Fibroblast of peridontal ligament (primary cell): ENCODE results near the gene C1orf35.
"Not testable (repeated sequence)": the region's sequence is repeated elsewhere in the genome, so short reads cannot be mapped to it uniquely, and the experiment has no call there.

Experiments used
- DNase-seq: peaks from one replicate; pipeline ENCODE4 v3.0.0-alpha.2; 2010; ENCODE audit errors: extremely low read depth

C1orf35 gene

GRCh38 chr1:228142155-228142691 lies 39.1 kb upstream of the C1orf35 start:
- no peak for DNase-seq

GRCh38 chr1:228141226-228142044 lies 38.3 kb upstream of the C1orf35 start:
- DNase-seq: peak; percentile 63

- peak; percentile 5 for DNase-seq
Observed at GRCh38 chr1:228140724-228141225, 37.6 kb upstream of the C1orf35 start.

GRCh38 chr1:228139931-228140723 lies 37.0 kb upstream of the C1orf35 start, which contains the start of gene GUK1:
TSS of gene GUK1 (plus strand) at chr1:228140279. CDS start at chr1:228140303, 24 bp downstream.
- peak; percentile 98 for DNase-seq

- DNase-seq: no peak
Observed at GRCh38 chr1:228139406-228139930, 36.3 kb upstream of the C1orf35 start.

- no peak for DNase-seq
Observed at GRCh38 chr1:228136901-228137300, 33.8 kb upstream of the C1orf35 start.

GRCh38 chr1:228134591-228134990 lies 31.5 kb upstream of the C1orf35 start:
- DNase-seq: no peak

- DNase-seq: no peak
Observed at GRCh38 chr1:228131766-228132165, 28.6 kb upstream of the C1orf35 start.

- no peak for DNase-seq
Observed at GRCh38 chr1:228125185-228125584, 22.1 kb upstream of the C1orf35 start.

- no peak for DNase-seq
Observed at GRCh38 chr1:228123505-228123904, 20.4 kb upstream of the C1orf35 start.

GRCh38 chr1:228122921-228123441 lies 19.9 kb upstream of the C1orf35 start:
- no peak for DNase-seq

GRCh38 chr1:228120857-228121489 lies 17.8 kb upstream of the C1orf35 start:
- peak; percentile 71 for DNase-seq

- peak; percentile 26 for DNase-seq
Observed at GRCh38 chr1:228120351-228120750, 17.2 kb upstream of the C1orf35 start.

GRCh38 chr1:228118040-228118439 lies 14.9 kb upstream of the C1orf35 start:
- DNase-seq: no peak

GRCh38 chr1:228117335-228117734 lies 14.2 kb upstream of the C1orf35 start:
- no peak for DNase-seq

- no peak for DNase-seq
Observed at GRCh38 chr1:228114827-228115226, 11.7 kb upstream of the C1orf35 start.

GRCh38 chr1:228112617-228113016 lies 9.5 kb upstream of the C1orf35 start:
- DNase-seq: no peak

GRCh38 chr1:228112167-228112566 lies 9.0 kb upstream of the C1orf35 start:
- DNase-seq: no peak

GRCh38 chr1:228111315-228111714 lies 8.2 kb upstream of the C1orf35 start:
- not testable (repeated sequence) for DNase-seq

GRCh38 chr1:228110556-228110955 lies 7.4 kb upstream of the C1orf35 start:
- DNase-seq: no peak

GRCh38 chr1:228109962-228110488 lies 6.9 kb upstream of the C1orf35 start:
- peak; percentile 34 for DNase-seq
